OCI-LY3 (cell line): Measurements from ENCODE around the gene LRRC56.

ENCODE experiments used
- EZH2phosphoT487 ChIP-seq: fragments of 200-600 bp; shearing (Covaris generic); IDR thresholded peaks from 2 replicates; pipeline ENCODE4 v1.6.1; 2018; ENCODE audit warnings: antibody characterized with exemption, mixed run types, low read depth
- TF ChIP-seq, protein P1 (sequence below): fragments of 200-600, 300-600 bp; sonication (generic); IDR thresholded peaks from 2 replicates; pipeline ENCODE4 v1.5.1; 2014; ENCODE audit warnings: antibody characterized with exemption, low read length, low read depth

DNA sequence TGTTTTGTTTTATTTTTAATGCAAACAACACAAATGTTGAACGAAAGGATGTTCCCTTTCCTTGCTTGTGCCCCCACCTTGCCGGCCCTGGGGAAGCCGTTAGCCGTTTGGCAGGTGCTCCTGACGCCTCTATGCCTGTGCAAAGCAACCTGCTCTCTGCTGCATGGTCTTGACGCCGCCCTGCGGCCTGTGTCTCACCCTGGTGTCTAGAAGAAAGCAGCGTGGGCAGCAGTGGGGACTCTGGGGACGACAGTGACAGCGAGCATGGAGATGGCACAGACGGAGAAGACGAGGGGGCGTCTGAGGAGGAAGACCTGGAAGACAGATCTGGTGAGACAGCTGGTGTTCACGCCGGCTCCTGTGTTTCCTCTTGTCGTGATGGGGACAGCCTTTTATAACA is 44.4 kb downstream of the LRRC56 start:
- TF ChIP-seq, protein P1, sequence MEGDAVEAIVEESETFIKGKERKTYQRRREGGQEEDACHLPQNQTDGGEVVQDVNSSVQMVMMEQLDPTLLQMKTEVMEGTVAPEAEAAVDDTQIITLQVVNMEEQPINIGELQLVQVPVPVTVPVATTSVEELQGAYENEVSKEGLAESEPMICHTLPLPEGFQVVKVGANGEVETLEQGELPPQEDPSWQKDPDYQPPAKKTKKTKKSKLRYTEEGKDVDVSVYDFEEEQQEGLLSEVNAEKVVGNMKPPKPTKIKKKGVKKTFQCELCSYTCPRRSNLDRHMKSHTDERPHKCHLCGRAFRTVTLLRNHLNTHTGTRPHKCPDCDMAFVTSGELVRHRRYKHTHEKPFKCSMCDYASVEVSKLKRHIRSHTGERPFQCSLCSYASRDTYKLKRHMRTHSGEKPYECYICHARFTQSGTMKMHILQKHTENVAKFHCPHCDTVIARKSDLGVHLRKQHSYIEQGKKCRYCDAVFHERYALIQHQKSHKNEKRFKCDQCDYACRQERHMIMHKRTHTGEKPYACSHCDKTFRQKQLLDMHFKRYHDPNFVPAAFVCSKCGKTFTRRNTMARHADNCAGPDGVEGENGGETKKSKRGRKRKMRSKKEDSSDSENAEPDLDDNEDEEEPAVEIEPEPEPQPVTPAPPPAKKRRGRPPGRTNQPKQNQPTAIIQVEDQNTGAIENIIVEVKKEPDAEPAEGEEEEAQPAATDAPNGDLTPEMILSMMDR = no peak
- TF ChIP-seq EZH2phosphoT487 = no peak
